Stimulated activated naive CD4-positive, alpha-beta T cell treated with Interleukin-2 at 50 U/mL for 16 hours (primary cell): ENCODE results near the gene TRIM71.
A peak's percentile ranks its signal among the peaks of the same experiment; 100 is the strongest.
"Not testable (repeated sequence)": the region's sequence is repeated elsewhere in the genome, so short reads cannot be mapped to it uniquely, and the experiment has no call there.

Experiments used
- DNase-seq: peaks from one replicate; lab custom pipeline; 2025; lab: John Stamatoyannopoulos, UW

Gene TRIM71

GRCh38 chr3:32890420-32891276, 72.9 kb downstream of the TRIM71 start:
- no peak for DNase-seq

GRCh38 chr3:32891365-32891764, 73.6 kb downstream of the TRIM71 start:
- no peak for DNase-seq

- no peak for DNase-seq
Measured at GRCh38 chr3:32892625-32893598, 75.1 kb downstream of the TRIM71 start.

GRCh38 chr3:32894977-32895376, 77.2 kb downstream of the TRIM71 start:
- DNase-seq: no peak

GRCh38 chr3:32895701-32896100, 77.9 kb downstream of the TRIM71 start:
- no peak for DNase-seq

- DNase-seq: no peak
Measured at GRCh38 chr3:32896143-32896542, 78.3 kb downstream of the TRIM71 start.

GRCh38 chr3:32897001-32897601, 79.3 kb downstream of the TRIM71 start:
- DNase-seq: no peak

GRCh38 chr3:32897981-32898623, 80.3 kb downstream of the TRIM71 start:
- DNase-seq: no peak

- no peak for DNase-seq
Measured at GRCh38 chr3:32899265-32899664, 81.5 kb downstream of the TRIM71 start.

GRCh38 chr3:32901005-32901932, 83.5 kb downstream of the TRIM71 start:
- no peak for DNase-seq

- peak; percentile 22 for DNase-seq
Measured at GRCh38 chr3:32902887-32903371, 85.1 kb downstream of the TRIM71 start.

GRCh38 chr3:32903953-32904352, 86.2 kb downstream of the TRIM71 start:
- DNase-seq: no peak

- no peak for DNase-seq
Measured at GRCh38 chr3:32909999-32910398, 92.2 kb downstream of the TRIM71 start.

- no peak for DNase-seq
Measured at GRCh38 chr3:32910954-32911353, 93.2 kb downstream of the TRIM71 start.

GRCh38 chr3:32912046-32912445, 94.2 kb downstream of the TRIM71 start:
- DNase-seq: no peak

GRCh38 chr3:32913790-32914446, 96.1 kb downstream of the TRIM71 start:
- no peak for DNase-seq

- DNase-seq: no peak
Measured at GRCh38 chr3:32919920-32920319, 102.1 kb downstream of the TRIM71 start.

- no peak for DNase-seq
Measured at GRCh38 chr3:32922078-32922477, 104.3 kb downstream of the TRIM71 start.

GRCh38 chr3:32930161-32930560, 112.4 kb downstream of the TRIM71 start:
- no peak for DNase-seq

GRCh38 chr3:32931273-32931672, 113.5 kb downstream of the TRIM71 start:
- DNase-seq: not testable (repeated sequence)
